ENCODE data around the gene IGFBPL1. TPM values are rescaled to one million over a fixed set of nuclear protein-coding genes. Genes with fewer than 3 reads are reported as not detected.

Gene IGFBPL1
- total RNA-seq, 1 experiment from 2014 or later: 13.7 TPM

- ATAC-seq: no peak
- peaks cover 4% of the 10 kb centered on the region; the same call in 1 of the 2 replicates for H3K9me3 ChIP-seq (ENCODE audit: control insufficient read depth, insufficient read depth, low read depth, low read length)
- no peak overlapping the region for H3K27ac ChIP-seq (ENCODE audit: low read length)
- no TSS peak for BruUV-seq (replicated peaks)
- H3K4me1 ChIP-seq (ENCODE audit: control insufficient read depth, insufficient read depth, low read length): no peaks in the 10 kb centered on the region
- intact Hi-C loops (cut with micrococcal nuclease; ENCODE audit: unreplicated experiment): no loop called here
- no peaks in the 10 kb centered on the region for H3K36me3 ChIP-seq (ENCODE audit: control insufficient read depth, insufficient read depth, low read length)
- no peak for DNase-seq (ENCODE audit: low read depth, low spot score)
- no peak for TF ChIP-seq REST (IDR thresholded peaks at IDR 0.05; ENCODE audit: insufficient read depth in 1 of 2, low read depth in 2 of 2, low read length in 1 of 2)
- TF ChIP-seq SIN3A (IDR thresholded peaks at IDR 0.05; ENCODE audit: borderline replicate concordance, insufficient read depth, low read depth, low read length): no peak
- TF ChIP-seq POLR2AphosphoS5 (IDR thresholded peaks at IDR 0.05; ENCODE audit: low read depth, low read length): no peak
- no peak for TF ChIP-seq TCF7L2 (IDR thresholded peaks at IDR 0.05; ENCODE audit: low read depth, low read length)
- no peak for TF ChIP-seq CTCF (IDR thresholded peaks at IDR 0.05)
- ChIA-PET CTCF (no interaction called here), POLR2A (no interaction called here)
- in situ Hi-C loops (cut with HindIII; ENCODE audit: low pct_unique_long_range_greater_than_20kb, low sequenced_read_pairs): no loop called here
- no peak overlapping the region for H3K4me3 ChIP-seq (ENCODE audit: low read depth in 2 of 2, low read length in 2 of 2)
- no peaks in the 10 kb centered on the region for H3K27me3 ChIP-seq (ENCODE audit: control insufficient read depth, insufficient read depth, low read length)
Measured at GRCh38 chr9:38386319-38386895, 37.8 kb downstream of the IGFBPL1 start.

- Histone ChIP-seq H3K27ac (ENCODE audit: low read length) (no peak overlapping the region), H3K9me3 (ENCODE audit: control insufficient read depth, insufficient read depth, low read depth, low read length) (peaks cover 4% of the 10 kb centered on the region; the same call in 1 of the 2 replicates), H3K4me3 (ENCODE audit: low read depth in 2 of 2, low read length in 2 of 2) (no peak overlapping the region), H3K36me3 (ENCODE audit: control insufficient read depth, insufficient read depth, low read length) (no peaks in the 10 kb centered on the region), H3K4me1 (ENCODE audit: control insufficient read depth, insufficient read depth, low read length) (no peaks in the 10 kb centered on the region; the same call in 1 of the 2 replicates), H3K27me3 (ENCODE audit: control insufficient read depth, insufficient read depth, low read length) (no peaks in the 10 kb centered on the region)
- intact Hi-C loops (cut with micrococcal nuclease; ENCODE audit: unreplicated experiment): no loop called here
- TF ChIP-seq REST (IDR thresholded peaks at IDR 0.05; ENCODE audit: insufficient read depth in 1 of 2, low read depth in 2 of 2, low read length in 1 of 2): no peak
- no peak for TF ChIP-seq CTCF (IDR thresholded peaks at IDR 0.05)
- TF ChIP-seq POLR2AphosphoS5 (IDR thresholded peaks at IDR 0.05; ENCODE audit: low read depth, low read length): no peak
- TF ChIP-seq TCF7L2 (IDR thresholded peaks at IDR 0.05; ENCODE audit: low read depth, low read length): no peak
- no peak for TF ChIP-seq SIN3A (IDR thresholded peaks at IDR 0.05; ENCODE audit: borderline replicate concordance, insufficient read depth, low read depth, low read length)
- ATAC-seq (no peak), DNase-seq (ENCODE audit: low read depth, low spot score) (no peak)
- ChIA-PET POLR2A (no interaction called here), CTCF (no interaction called here)
- in situ Hi-C loops (cut with HindIII; ENCODE audit: low pct_unique_long_range_greater_than_20kb, low sequenced_read_pairs): no loop called here
- no TSS peak for BruUV-seq (replicated peaks)
Measured at GRCh38 chr9:38385896-38386295, 38.4 kb downstream of the IGFBPL1 start.

Measured in Panc1 (cell line).